Keratinocyte (primary cell): ENCODE data around the gene SRSF2. TPM values are rescaled to one million over a fixed set of nuclear protein-coding genes. Genes with fewer than 3 reads are reported as not detected.
A peak's percentile ranks its signal among the peaks of the same experiment; 100 is the strongest.

Experiments
- DNase-seq: peaks from one replicate; pipeline ENCODE4 v3.0.0-alpha.2; 2011; ENCODE audit warnings: low read depth, missing footprints, low spot score
- FAIRE-seq: peaks from 2 replicates; lab custom pipeline; 2011; peaks lifted over from hg19 to GRCh38; lab: Jason Lieb, UNC
- H2AFZ ChIP-seq: 2 replicates; pipeline ENCODE4 v1.6.0; 2012; ENCODE audit warnings: low read length, control low read depth, inconsistent platforms; ENCODE audit not compliant: control insufficient read depth
- H3K27ac ChIP-seq: 2 replicates; pipeline ENCODE4 v1.5.1; 2011; ENCODE audit warnings: low read length; ENCODE audit not compliant: control insufficient read depth, insufficient read depth
- H3K27me3 ChIP-seq: 3 replicates; pipeline ENCODE4 v1.6.0; 2011; ENCODE audit warnings: low read length; ENCODE audit not compliant: control insufficient read depth, insufficient read depth; ENCODE audit errors: extremely low read depth
- H3K36me3 ChIP-seq, 2 experiments: 2 replicates in 1 of 2; 3 replicates in 1 of 2; pipeline ENCODE4 v1.5.1; 2011; ENCODE audit warnings: low read length in 2 of 2, mild to moderate bottlenecking in 1 of 2; ENCODE audit not compliant: control insufficient read depth in 2 of 2, insufficient read depth in 2 of 2; ENCODE audit errors: extremely low read depth in 1 of 2
- H3K4me1 ChIP-seq: 3 replicates; pipeline ENCODE4 v1.5.1; 2011; ENCODE audit warnings: low read length; ENCODE audit not compliant: control insufficient read depth, insufficient read depth; ENCODE audit errors: extremely low read depth
- H3K4me2 ChIP-seq: 3 replicates; pipeline ENCODE4 v1.6.0; 2011; ENCODE audit warnings: low read depth, low read length; ENCODE audit not compliant: control insufficient read depth, insufficient read depth; ENCODE audit errors: extremely low read depth
- H3K4me3 ChIP-seq, 3 experiments: fragments of 200-600 bp in 1 of 3; sonication (generic) in 1 of 3; 2 replicates in 2 of 3; 3 replicates in 1 of 3; pipeline ENCODE4 v1.5.1; 2011 to 2016; ENCODE audit warnings: low read length in 3 of 3, mild to moderate bottlenecking in 3 of 3, control low read depth in 2 of 3, inconsistent platforms in 1 of 3, low read depth in 1 of 3, mixed read lengths in 1 of 3, mixed run types in 1 of 3, moderate library complexity in 1 of 3; ENCODE audit not compliant: control insufficient read depth in 2 of 3, insufficient read depth in 2 of 3; ENCODE audit errors: extremely low read depth in 1 of 3
- H3K79me2 ChIP-seq: 2 replicates; pipeline ENCODE4 v1.6.0; 2012; ENCODE audit warnings: low read length; ENCODE audit not compliant: control insufficient read depth, insufficient read depth
- H3K9ac ChIP-seq: 3 replicates; pipeline ENCODE4 v1.6.0; 2011; ENCODE audit warnings: low read length; ENCODE audit not compliant: control insufficient read depth, insufficient read depth; ENCODE audit errors: extremely low read depth
- H3K9me1 ChIP-seq: 3 replicates; pipeline ENCODE4 v1.6.0; 2011; ENCODE audit warnings: low read length; ENCODE audit not compliant: control insufficient read depth, insufficient read depth; ENCODE audit errors: extremely low read depth
- H3K9me3 ChIP-seq: 2 replicates; pipeline ENCODE4 v1.5.1; 2012; ENCODE audit warnings: low read depth, low read length; ENCODE audit not compliant: control insufficient read depth
- H4K20me1 ChIP-seq: 3 replicates; pipeline ENCODE4 v1.6.0; 2011; ENCODE audit warnings: low read length; ENCODE audit not compliant: control insufficient read depth, insufficient read depth; ENCODE audit errors: extremely low read depth
- CTCF ChIP-seq, 3 experiments: IDR thresholded peaks in 1 of 3; conservative IDR thresholded peaks in 1 of 3; optimal IDR thresholded peaks in 1 of 3; 2 replicates in 2 of 3; 3 replicates in 1 of 3; pipeline versions ENCODE3 to v1.5.1; 2011; ENCODE audit warnings: low read length in 3 of 3, mild to moderate bottlenecking in 3 of 3, moderate library complexity in 2 of 3, control low read depth in 1 of 3, inconsistent platforms in 1 of 3; ENCODE audit not compliant: insufficient read depth in 2 of 3; ENCODE audit errors: extremely low read depth in 1 of 3
- EZH2 ChIP-seq: IDR thresholded peaks from one replicate; pipeline ENCODE4 v1.6.1; 2012; ENCODE audit warnings: inconsistent platforms, mild to moderate bottlenecking, low read length, moderate library complexity
- dilution Hi-C: fragments of 300-500 bp; cut with MboI; formaldehyde crosslinking; loops from one replicate; pipeline ENCODE4 v1.7.0; 2020; ENCODE audit warnings: low sequenced_read_pairs; ENCODE audit not compliant: extremely low pct_ligation_motif_present
- polyA plus RNA-seq, 5 experiments: library from polyadenylated mRNA; depleted of rRNA in 3 of 5; stranded (reverse) in 3 of 5; stranded (forward) in 1 of 5; unstranded in 1 of 5; fragments of >200 nt; gene quantifications; 1 replicate in 1 of 5; 2 replicates in 3 of 5; 3 replicates in 1 of 5; pipeline versions ENCODE4 v1.2.1 to v1.2.3, GENCODE V29; 2011 to 2012; ENCODE audit warnings: missing spikeins in 2 of 5, low read depth in 1 of 5, low replicate concordance in 1 of 5

The SRSF2 gene
- polyA plus RNA-seq, 1 donor (not counting 4 experiments of a cell fraction or from before 2014, with no cell fraction given), result 249 TPM

DNA sequence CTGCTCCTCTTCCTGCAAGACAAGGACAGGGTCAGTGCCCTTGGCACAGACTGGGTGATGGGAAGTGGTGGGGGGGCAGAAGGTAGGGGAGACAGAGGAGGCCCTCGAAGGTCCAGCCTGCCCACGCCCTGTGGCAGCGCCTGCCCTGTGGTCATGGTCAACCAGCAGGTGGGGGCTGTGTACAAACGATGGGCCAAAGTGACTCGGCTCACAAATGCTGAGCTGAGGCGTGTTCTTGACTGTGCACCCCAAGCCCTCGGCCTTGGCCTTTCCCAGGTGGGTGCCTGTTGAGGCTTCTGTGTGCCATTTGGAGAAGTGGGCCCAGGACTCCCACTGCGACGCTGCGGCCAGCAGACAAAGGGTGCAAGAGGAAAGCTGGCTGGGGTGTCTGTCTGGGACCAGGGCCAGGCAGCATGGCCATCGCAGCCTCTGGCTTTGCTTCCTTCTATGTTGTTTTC is 48.9 kb downstream of the SRSF2 start:
- TF ChIP-seq EZH2 (no peak), CTCF (optimal IDR thresholded peaks at IDR 0.05 in 1 of 3, IDR thresholded peaks at IDR 0.05 in 1 of 3, conservative IDR thresholded peaks at IDR 0.05 in 1 of 3; ENCODE audit: extremely low read depth in 1 of 3, insufficient read depth in 2 of 3, low read length in 3 of 3) (no peak)
- Histone ChIP-seq H2AFZ (no peak overlapping the region), H4K20me1 (peaks cover 2% of the 10 kb centered on the region), H3K9ac (no peak overlapping the region), H3K27me3 (no peaks in the 10 kb centered on the region), H3K9me1 (peaks cover 2% of the 10 kb centered on the region), H3K36me3 (peaks cover 3 to 18% of the 10 kb centered on the region in 2 experiments), H3K4me2 (peak overlapping the region; percentile 60), H3K4me1 (peaks cover 13% of the 10 kb centered on the region), H3K4me3 (no peak overlapping the region), H3K79me2 (peaks cover 8% of the 10 kb centered on the region), H3K27ac (no peak overlapping the region), H3K9me3 (no peaks in the 10 kb centered on the region)
- FAIRE-seq (no peak), DNase-seq (no peak)
- dilution Hi-C loops, result no loop called here

DNA sequence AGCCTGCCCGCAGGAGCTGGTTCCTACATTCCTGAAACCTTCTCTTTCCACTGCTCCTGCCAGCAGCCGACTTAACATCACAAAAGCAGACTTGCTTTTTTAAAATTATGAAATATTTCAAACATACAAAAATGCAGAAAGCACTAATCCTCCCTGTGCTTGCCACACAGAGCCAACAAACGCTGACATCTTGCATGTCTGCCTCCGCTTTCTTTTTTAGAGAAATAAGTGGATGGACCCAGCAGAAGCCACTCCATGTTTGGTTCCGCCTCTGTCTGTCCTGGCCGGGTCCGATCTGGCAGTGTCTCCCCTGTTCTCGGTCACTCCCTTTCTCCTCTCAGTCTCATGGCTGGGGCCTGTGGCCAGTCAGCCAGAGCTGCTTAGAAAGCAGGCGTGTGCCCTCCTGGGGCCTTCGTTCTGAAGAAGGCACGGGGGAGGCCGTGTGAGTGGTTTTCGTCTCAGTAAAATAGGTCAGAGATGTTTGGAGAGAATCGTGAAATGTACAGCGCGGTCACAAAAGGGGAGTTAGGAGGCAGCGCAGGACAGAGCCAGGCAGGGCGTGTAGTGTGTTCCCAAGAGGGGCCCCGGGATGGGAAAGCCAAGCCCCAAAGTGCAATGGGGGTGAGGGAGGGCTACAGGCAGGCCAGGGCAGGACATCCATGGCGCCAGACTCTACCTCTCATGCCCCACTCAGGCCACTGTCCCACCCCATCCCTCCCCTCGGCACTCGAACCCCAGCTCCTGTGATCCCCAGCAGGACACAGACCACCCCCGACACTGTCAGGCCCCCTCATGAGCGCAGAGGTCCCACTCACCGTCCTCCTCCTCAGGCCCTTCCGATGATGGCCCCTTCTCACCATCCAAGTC is 49.6 kb downstream of the SRSF2 start:
- Histone ChIP-seq H3K79me2 (peaks cover 8% of the 10 kb centered on the region), H3K27me3 (no peaks in the 10 kb centered on the region), H3K9ac (no peak overlapping the region), H4K20me1 (peaks cover 2% of the 10 kb centered on the region), H2AFZ (no peak overlapping the region), H3K4me1 (peaks cover 13% of the 10 kb centered on the region), H3K4me2 (no peak overlapping the region), H3K9me3 (no peaks in the 10 kb centered on the region), H3K27ac (no peak overlapping the region), H3K36me3 (peaks cover 3 to 20% of the 10 kb centered on the region in 2 experiments), H3K4me3 (no peak overlapping the region), H3K9me1 (peaks cover 2% of the 10 kb centered on the region)
- dilution Hi-C loops, result no loop called here
- TF ChIP-seq EZH2 (no peak), CTCF (optimal IDR thresholded peaks at IDR 0.05 in 1 of 3, IDR thresholded peaks at IDR 0.05 in 1 of 3, conservative IDR thresholded peaks at IDR 0.05 in 1 of 3; ENCODE audit: extremely low read depth in 1 of 3, insufficient read depth in 2 of 3, low read length in 3 of 3) (no peak)
- DNase-seq, result no peak
- no peak for FAIRE-seq
